Endothelial cell of umbilical vein (primary cell): ENCODE results near the gene DOCK1. TPM values are rescaled to one million over a fixed set of nuclear protein-coding genes. Genes with fewer than 3 reads are reported as not detected.

Source experiments
- BruUV-seq: library from RNA; stranded (reverse); fragments of 400-500 nt; replicated peaks from 2 replicates; lab custom pipeline; 2021; lab: Mats Ljungman, UMichigan
- CTCF ChIA-PET: fragments of 300-600, 350-600 bp; sonication (Branson Sonifier 250); formaldehyde crosslinking; loops from one replicate; lab custom pipeline; 2021; ENCODE audit warnings: antibody characterized with exemption, inconsistent platforms; lab: Charles Lee
- POLR2A ChIA-PET: fragments of 300-600, 350-600 bp; sonication (Branson Sonifier 250); formaldehyde crosslinking; loops from one replicate; lab custom pipeline; 2021; ENCODE audit warnings: antibody characterized with exemption, inconsistent platforms; lab: Charles Lee
- DNase-seq: peaks from one replicate; pipeline ENCODE4 v3.0.0-alpha.2; 2011; ENCODE audit warnings: low read depth, low spot score
- FAIRE-seq: peaks from 2 replicates; lab custom pipeline; 2011; peaks lifted over from hg19 to GRCh38; lab: Jason Lieb, UNC
- H2AFZ ChIP-seq: 2 replicates; pipeline ENCODE4 v1.6.0; 2012; ENCODE audit warnings: low read depth, low read length, control low read depth, inconsistent platforms
- H3K27ac ChIP-seq: 2 replicates; pipeline ENCODE4 v1.5.1; 2011; ENCODE audit warnings: low read depth, mild to moderate bottlenecking, control low read depth, low read length, moderate library complexity; ENCODE audit not compliant: insufficient read depth
- H3K27me3 ChIP-seq, 2 experiments: 2 replicates each; pipeline versions ENCODE4 v1.6.0 to v1.6.1; 2011; ENCODE audit warnings: low read length in 2 of 2, mixed read lengths in 1 of 2; ENCODE audit not compliant: control insufficient read depth in 2 of 2, insufficient read depth in 2 of 2
- H3K36me3 ChIP-seq, 2 experiments: 2 replicates in 1 of 2; 3 replicates in 1 of 2; pipeline ENCODE4 v1.5.1; 2011; ENCODE audit warnings: low read length in 2 of 2, mild to moderate bottlenecking in 1 of 2, moderate library complexity in 1 of 2; ENCODE audit not compliant: control insufficient read depth in 2 of 2, insufficient read depth in 2 of 2; ENCODE audit errors: extremely low read depth in 1 of 2
- H3K4me1 ChIP-seq: 3 replicates; pipeline ENCODE4 v1.5.1; 2011; ENCODE audit warnings: mild to moderate bottlenecking, low read length; ENCODE audit not compliant: control insufficient read depth, insufficient read depth; ENCODE audit errors: extremely low read depth
- H3K4me2 ChIP-seq: 2 replicates; pipeline ENCODE4 v1.6.1; 2011; ENCODE audit warnings: low read length, control low read depth, mixed read lengths; ENCODE audit not compliant: insufficient read depth
- H3K4me3 ChIP-seq, 3 experiments: fragments of 200-600 bp in 1 of 3; sonication (generic), shearing (Covaris generic) in 1 of 3; replicated peaks in 1 of 3; 2 replicates each; pipeline ENCODE4 v1.5.1; 2011 to 2016; ENCODE audit warnings: control low read depth in 3 of 3, low read length in 3 of 3, mild to moderate bottlenecking in 2 of 3, inconsistent platforms in 1 of 3, low read depth in 1 of 3, moderate library complexity in 1 of 3; ENCODE audit not compliant: insufficient read depth in 1 of 3
- H3K79me2 ChIP-seq: 2 replicates; pipeline ENCODE4 v1.6.0; 2012; ENCODE audit warnings: low read length, inconsistent platforms; ENCODE audit not compliant: control insufficient read depth, insufficient read depth
- H3K9ac ChIP-seq: replicated peaks from 2 replicates; pipeline ENCODE3; 2011; ENCODE audit warnings: low read length, control low read depth; ENCODE audit not compliant: insufficient read depth; ENCODE audit errors: extremely low read depth
- H3K9me1 ChIP-seq: replicated peaks from 3 replicates; pipeline ENCODE4 v1.6.0; 2011; ENCODE audit warnings: mild to moderate bottlenecking, low read length; ENCODE audit not compliant: control insufficient read depth, insufficient read depth; ENCODE audit errors: extremely low read depth
- H3K9me3 ChIP-seq: replicated peaks from 2 replicates; pipeline ENCODE4 v1.5.1; 2012; ENCODE audit warnings: low read length, inconsistent platforms; ENCODE audit not compliant: control insufficient read depth, insufficient read depth
- H4K20me1 ChIP-seq: replicated peaks from 2 replicates; pipeline ENCODE3; 2011; ENCODE audit warnings: mild to moderate bottlenecking, low read length; ENCODE audit not compliant: control insufficient read depth, insufficient read depth; ENCODE audit errors: extremely low read depth
- EZH2 ChIP-seq: IDR thresholded peaks from 2 replicates; pipeline ENCODE4 v1.6.1; 2012; ENCODE audit warnings: borderline replicate concordance, low read depth, mild to moderate bottlenecking, moderate library complexity, low read length, inconsistent platforms; ENCODE audit not compliant: severe bottlenecking
- FOS ChIP-seq: IDR thresholded peaks from 2 replicates; pipeline ENCODE4 v1.6.1; 2011; ENCODE audit warnings: mild to moderate bottlenecking, low read length, moderate library complexity, borderline replicate concordance; ENCODE audit not compliant: insufficient read depth
- JUN ChIP-seq: IDR thresholded peaks from 2 replicates; pipeline ENCODE4 v1.6.1; 2011; ENCODE audit warnings: borderline replicate concordance, low read depth; ENCODE audit not compliant: insufficient read length, insufficient read depth
- MYC ChIP-seq: IDR thresholded peaks from one replicate; pipeline ENCODE4 v1.6.1; 2011; ENCODE audit warnings: mild to moderate bottlenecking, low read depth, low read length
- POLR2A ChIP-seq: IDR thresholded peaks from 2 replicates; pipeline ENCODE4 v1.6.1; 2012; ENCODE audit warnings: low read depth, mild to moderate bottlenecking, control low read depth, low read length
- POLR2AphosphoS5 ChIP-seq: IDR thresholded peaks from 2 replicates; pipeline ENCODE4 v1.6.1; 2012; ENCODE audit warnings: low read depth, mild to moderate bottlenecking, control low read depth, low read length, moderate library complexity; ENCODE audit not compliant: insufficient read depth
- dilution Hi-C: fragments of 300-500 bp; cut with MboI; formaldehyde crosslinking; loops from one replicate; pipeline ENCODE4 v1.15.0; 2019; ENCODE audit warnings: low sequenced_read_pairs; ENCODE audit not compliant: extremely low pct_ligation_motif_present
- intact Hi-C: fragments of 100-400 bp; cut with micrococcal nuclease; formaldehyde crosslinking; loops from one replicate; pipeline ENCODE4 v1.10.0; 2022
- polyA plus RNA-seq, 4 experiments: library from polyadenylated mRNA; depleted of rRNA in 3 of 4; stranded (reverse) in 3 of 4; unstranded in 1 of 4; fragments of >200 nt; gene quantifications; 2 replicates each; pipeline versions ENCODE4 v1.2.1 to v1.2.3, GENCODE V29; 2011 to 2012; ENCODE audit warnings: missing spikeins in 1 of 4
- total RNA-seq: library from RNA; stranded (reverse); gene quantifications from 2 replicates; pipeline ENCODE4 v1.2.3, GENCODE V29; 2021
- TF ChIP-seq, protein P1 (sequence below), 2 donors: IDR thresholded peaks; 1 replicate in 1 of 2; 2 replicates in 1 of 2; pipeline ENCODE4 v1.5.1; 2011; ENCODE audit warnings: low read length in 2 of 2, mild to moderate bottlenecking in 2 of 2, moderate library complexity in 2 of 2, control low read depth in 1 of 2, inconsistent platforms in 1 of 2, low read depth in 1 of 2; ENCODE audit not compliant: insufficient read depth in 1 of 2; ENCODE audit errors: extremely low read depth in 1 of 2
- TF ChIP-seq, protein P2 (sequence below): IDR thresholded peaks from 2 replicates; pipeline ENCODE4 v1.6.1; 2011; ENCODE audit not compliant: insufficient read depth, insufficient read length

The DOCK1 gene
- total and polyA plus RNA-seq, 2 donors (not counting 3 experiments of a cell fraction or from before 2014, with no cell fraction given) = 22.5 to 83.1 TPM

DNA sequence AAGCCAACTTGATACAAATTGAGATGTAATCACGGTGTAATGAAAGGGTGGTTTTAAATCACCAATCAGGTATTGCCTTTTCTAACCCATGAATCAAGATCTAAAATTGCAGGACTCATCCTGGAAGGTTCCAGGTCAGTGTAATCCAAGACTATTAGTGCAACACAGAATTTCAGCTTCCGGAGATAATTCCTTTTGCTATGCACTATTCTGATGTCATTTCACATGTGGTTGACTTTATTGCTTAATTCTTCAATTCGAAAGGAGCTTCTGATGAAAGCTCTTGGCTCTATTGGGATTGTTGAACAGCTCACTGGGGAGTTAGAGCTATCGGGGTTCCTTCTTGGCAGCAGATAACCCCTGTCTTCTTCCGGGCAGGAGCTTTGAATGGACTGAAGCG, 438.6 kb downstream of the DOCK1 start:
- H3K79me2 ChIP-seq = no peaks in the 10 kb centered on the region
- ChIA-PET POLR2A (no interaction called here), CTCF (interaction anchor here (1.9 kb wide), 1 partner anchor 100 kb away, joined by 6 read pairs; no protein-coding TSS in a partner anchor)
- no peak overlapping the region for H3K4me3 ChIP-seq
- H3K9ac ChIP-seq = no peak overlapping the region
- FAIRE-seq (no peak), DNase-seq (no peak)
- no peaks in the 10 kb centered on the region for H3K27me3 ChIP-seq
- dilution Hi-C loops = no loop called here
- H3K9me1 ChIP-seq = no peaks in the 10 kb centered on the region
- no peaks in the 10 kb centered on the region for H4K20me1 ChIP-seq
- no peaks in the 10 kb centered on the region for H3K9me3 ChIP-seq
- no TSS peak for BruUV-seq
- H3K4me1 ChIP-seq = no peaks in the 10 kb centered on the region
- H2AFZ ChIP-seq = no peak overlapping the region
- TF ChIP-seq EZH2 = no peak
- no peak for TF ChIP-seq FOS
- TF ChIP-seq, protein P1, sequence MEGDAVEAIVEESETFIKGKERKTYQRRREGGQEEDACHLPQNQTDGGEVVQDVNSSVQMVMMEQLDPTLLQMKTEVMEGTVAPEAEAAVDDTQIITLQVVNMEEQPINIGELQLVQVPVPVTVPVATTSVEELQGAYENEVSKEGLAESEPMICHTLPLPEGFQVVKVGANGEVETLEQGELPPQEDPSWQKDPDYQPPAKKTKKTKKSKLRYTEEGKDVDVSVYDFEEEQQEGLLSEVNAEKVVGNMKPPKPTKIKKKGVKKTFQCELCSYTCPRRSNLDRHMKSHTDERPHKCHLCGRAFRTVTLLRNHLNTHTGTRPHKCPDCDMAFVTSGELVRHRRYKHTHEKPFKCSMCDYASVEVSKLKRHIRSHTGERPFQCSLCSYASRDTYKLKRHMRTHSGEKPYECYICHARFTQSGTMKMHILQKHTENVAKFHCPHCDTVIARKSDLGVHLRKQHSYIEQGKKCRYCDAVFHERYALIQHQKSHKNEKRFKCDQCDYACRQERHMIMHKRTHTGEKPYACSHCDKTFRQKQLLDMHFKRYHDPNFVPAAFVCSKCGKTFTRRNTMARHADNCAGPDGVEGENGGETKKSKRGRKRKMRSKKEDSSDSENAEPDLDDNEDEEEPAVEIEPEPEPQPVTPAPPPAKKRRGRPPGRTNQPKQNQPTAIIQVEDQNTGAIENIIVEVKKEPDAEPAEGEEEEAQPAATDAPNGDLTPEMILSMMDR (IDR thresholded peaks at IDR 0.05; ENCODE audit: extremely low read depth in 1 of 2, insufficient read depth in 1 of 2, low read depth in 1 of 2, low read length in 2 of 2) = no peak
- TF ChIP-seq MYC = no peak
- no peak for TF ChIP-seq JUN
- TF ChIP-seq POLR2A = no peak
- TF ChIP-seq POLR2AphosphoS5 = no peak
- TF ChIP-seq, protein P2, sequence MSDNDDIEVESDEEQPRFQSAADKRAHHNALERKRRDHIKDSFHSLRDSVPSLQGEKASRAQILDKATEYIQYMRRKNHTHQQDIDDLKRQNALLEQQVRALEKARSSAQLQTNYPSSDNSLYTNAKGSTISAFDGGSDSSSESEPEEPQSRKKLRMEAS = no peak
- intact Hi-C loops = no loop called here
- H3K36me3 ChIP-seq = peaks cover 3 to 13% of the 10 kb centered on the region in 2 experiments
- H3K4me2 ChIP-seq = no peak overlapping the region
- no peak overlapping the region for H3K27ac ChIP-seq
